C1 segment of cervical spinal cord (tissue), 14 donors: Measurements from ENCODE around the gene DNA2.
"Not testable (repeated sequence)": the region's sequence is repeated elsewhere in the genome, so short reads cannot be mapped to it uniquely, and the experiment has no call there.

Source experiments
- DNase-seq, 14 donors: peaks; one replicate each; lab custom pipeline; 2025; lab: John Stamatoyannopoulos, UW

Gene DNA2

GRCh38 chr10:68471586-68472408 is at the start of gene DNA2:
TSS of gene DNA2 (minus strand) at chr10:68471973. CDS start at chr10:68471864, 109 bp downstream.
- peak in 13 of 14 donors; percentile 9 to 82 (median 60) for DNase-seq

- DNase-seq = not testable (repeated sequence)
Observed at GRCh38 chr10:68518609-68519008, 46.8 kb upstream of the DNA2 start.

- DNase-seq = no peak
Observed at GRCh38 chr10:68517188-68517587, 45.4 kb upstream of the DNA2 start.

- no peak for DNase-seq
Observed at GRCh38 chr10:68516766-68517165, 45.0 kb upstream of the DNA2 start.

- DNase-seq = not testable (repeated sequence)
Observed at GRCh38 chr10:68516216-68516615, 44.4 kb upstream of the DNA2 start.

GRCh38 chr10:68508090-68508489 is 36.3 kb upstream of the DNA2 start:
- DNase-seq = no peak

GRCh38 chr10:68506411-68506810 is 34.6 kb upstream of the DNA2 start:
- DNase-seq = no peak

- DNase-seq = no peak
Observed at GRCh38 chr10:68502846-68503245, 31.1 kb upstream of the DNA2 start.

- DNase-seq = no peak
Observed at GRCh38 chr10:68501691-68502090, 29.9 kb upstream of the DNA2 start.

GRCh38 chr10:68499544-68499943 is 27.8 kb upstream of the DNA2 start:
- no peak for DNase-seq

- no peak for DNase-seq
Observed at GRCh38 chr10:68496072-68496471, 24.3 kb upstream of the DNA2 start.

GRCh38 chr10:68492118-68492517 is 20.3 kb upstream of the DNA2 start:
- no peak for DNase-seq

- DNase-seq = no peak
Observed at GRCh38 chr10:68489919-68490318, 18.1 kb upstream of the DNA2 start.

- DNase-seq = no peak
Observed at GRCh38 chr10:68474021-68474420, 2.2 kb upstream of the DNA2 start.

GRCh38 chr10:68471063-68471585 is 649 bp downstream of the DNA2 start:
- DNase-seq = no peak

GRCh38 chr10:68470300-68470699 is 1.5 kb downstream of the DNA2 start:
- no peak for DNase-seq

GRCh38 chr10:68469838-68470237 is 1.9 kb downstream of the DNA2 start:
- no peak for DNase-seq

GRCh38 chr10:68464729-68465128 is 7.0 kb downstream of the DNA2 start:
- not testable (repeated sequence) for DNase-seq

- no peak for DNase-seq
Observed at GRCh38 chr10:68463365-68464093, 8.2 kb downstream of the DNA2 start.

GRCh38 chr10:68462536-68462935 is 9.2 kb downstream of the DNA2 start:
- no peak for DNase-seq

- DNase-seq = no peak
Observed at GRCh38 chr10:68461032-68461431, 10.7 kb downstream of the DNA2 start.

GRCh38 chr10:68449698-68450097 is 22.1 kb downstream of the DNA2 start:
- DNase-seq = peak in 3 of 14 donors; percentile 1 to 3 (median 2)

- no peak for DNase-seq
Observed at GRCh38 chr10:68446179-68446578, 25.6 kb downstream of the DNA2 start.
